Measurements from ENCODE around the gene TMEM120B.
"Not testable (repeated sequence)": the region's sequence is repeated elsewhere in the genome, so short reads cannot be mapped to it uniquely, and the experiment has no call there.

The TMEM120B gene

GRCh38 chr12:121712461-121713256 is at the start of gene TMEM120B:
TMEM120B (plus strand) TSS chr12:121712752; CDS start chr12:121712896, 144 bp downstream.
- TF ChIP-seq CTCF (IDR thresholded peaks at IDR 0.05; ENCODE audit: low read depth, low read length, poor library complexity, severe bottlenecking) (peak; percentile 43), EZH2phosphoT487 (IDR thresholded peaks at IDR 0.05; ENCODE audit: borderline replicate concordance, low read length) (no peak)
- Histone ChIP-seq H3K79me2 (ENCODE audit: control insufficient read depth, low read length) (peaks cover 20% of the 10 kb centered on the region), H3K4me2 (ENCODE audit: low read length) (peak within 1 kb of the TSS; percentile 84), H3K27ac (ENCODE audit: low read depth, low read length) (peak within 1 kb of the TSS; percentile 14; the same call in 1 of the 2 replicates), H3K4me3 (ENCODE audit: low read length) (peak within 1 kb of the TSS; percentile 95), H3K27me3 (ENCODE audit: control insufficient read depth, low read length) (no peaks in the 10 kb centered on the region), H3K4me1 (ENCODE audit: control insufficient read depth, low read length) (peaks cover 35% of the 10 kb centered on the region), H3K9me2 (replicated peaks; ENCODE audit: control insufficient read depth, low read length) (no peaks in the 10 kb centered on the region), H3F3A (ENCODE audit: control insufficient read depth, insufficient read depth) (peaks cover 4% of the 10 kb centered on the region; the same call in 1 of the 2 replicates), H3K9me3 (ENCODE audit: control insufficient read depth, insufficient read depth, low read length) (no peaks in the 10 kb centered on the region), H4K20me1 (ENCODE audit: control insufficient read depth, insufficient read depth, low read depth, low read length) (no peaks in the 10 kb centered on the region), H3K36me3 (ENCODE audit: control insufficient read depth, low read length) (no peaks in the 10 kb centered on the region)

DNA sequence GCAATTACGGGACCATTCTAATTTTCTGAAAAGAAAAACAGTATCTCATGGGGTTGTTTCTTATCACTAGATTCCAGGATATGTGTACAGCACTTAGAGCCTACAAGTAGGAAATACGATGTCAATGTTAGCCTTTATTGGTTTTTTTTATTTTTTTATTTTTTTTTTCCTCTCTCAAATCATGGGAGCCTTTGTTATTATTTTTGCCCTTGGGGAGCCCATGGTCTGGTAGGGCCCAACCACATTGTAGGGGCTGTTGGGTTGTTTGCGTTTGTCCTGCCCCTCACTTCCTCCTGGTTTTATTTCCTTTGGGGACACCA is 49.0 kb upstream of the TMEM120B start:
- H3K4me2 ChIP-seq (ENCODE audit: low read length), result peak overlapping the region; percentile 88

GRCh38 chr12:121666829-121667228 is 45.7 kb upstream of the TMEM120B start:
- H3K27ac ChIP-seq (ENCODE audit: low read depth, low read length); H3K4me2 ChIP-seq (ENCODE audit: low read length); H3K9me2 ChIP-seq (replicated peaks; ENCODE audit: control insufficient read depth, low read length); H3K4me3 ChIP-seq (ENCODE audit: low read length); H3K9me3 ChIP-seq (ENCODE audit: control insufficient read depth, insufficient read depth, low read length); H4K20me1 ChIP-seq (ENCODE audit: control insufficient read depth, insufficient read depth, low read depth, low read length); H3K27me3 ChIP-seq (ENCODE audit: control insufficient read depth, low read length): not testable (repeated sequence)
- Histone ChIP-seq H3K36me3 (ENCODE audit: control insufficient read depth, low read length) (peaks cover 27% of the 10 kb centered on the region), H3K4me1 (ENCODE audit: control insufficient read depth, low read length) (peaks cover 32% of the 10 kb centered on the region), H3K79me2 (ENCODE audit: control insufficient read depth, low read length) (peaks cover 35% of the 10 kb centered on the region), H3F3A (ENCODE audit: control insufficient read depth, insufficient read depth) (peaks cover 18% of the 10 kb centered on the region)

More for the DNA sequence above, 49.0 kb upstream of the TMEM120B start:
- Histone ChIP-seq H4K20me1 (ENCODE audit: control insufficient read depth, insufficient read depth, low read depth, low read length) (no peaks in the 10 kb centered on the region), H3K4me3 (ENCODE audit: low read length) (peak overlapping the region; percentile 99), H3K9me2 (replicated peaks; ENCODE audit: control insufficient read depth, low read length) (no peaks in the 10 kb centered on the region), H3K36me3 (ENCODE audit: control insufficient read depth, low read length) (peaks cover 19% of the 10 kb centered on the region), H3F3A (ENCODE audit: control insufficient read depth, insufficient read depth) (peaks cover 12% of the 10 kb centered on the region), H3K27me3 (ENCODE audit: control insufficient read depth, low read length) (no peaks in the 10 kb centered on the region), H3K79me2 (ENCODE audit: control insufficient read depth, low read length) (peaks cover 26% of the 10 kb centered on the region), H3K27ac (ENCODE audit: low read depth, low read length) (peak overlapping the region; percentile 75), H3K4me1 (ENCODE audit: control insufficient read depth, low read length) (peaks cover 39% of the 10 kb centered on the region), H3K9me3 (ENCODE audit: control insufficient read depth, insufficient read depth, low read length) (no peaks in the 10 kb centered on the region)
- TF ChIP-seq EZH2phosphoT487 (IDR thresholded peaks at IDR 0.05; ENCODE audit: borderline replicate concordance, low read length) (no peak), CTCF (IDR thresholded peaks at IDR 0.05; ENCODE audit: low read depth, low read length, poor library complexity, severe bottlenecking) (no peak)

Measured in DOHH2 (cell line).